Right renal cortex interstitium (tissue), 3 donors: ENCODE results near the gene PDILT. TPM values are rescaled to one million over a fixed set of nuclear protein-coding genes. Genes with fewer than 3 reads are reported as not detected.
"Not testable (repeated sequence)": the region's sequence is repeated elsewhere in the genome, so short reads cannot be mapped to it uniquely, and the experiment has no call there.

ENCODE experiments used
- DNase-seq, 3 donors: peaks; one replicate each; pipeline ENCODE4 v3.0.0-alpha.2; 2013; ENCODE audit warnings: low read depth in 3 of 3, low spot score in 2 of 3
- polyA plus RNA-seq, 3 donors: library from polyadenylated mRNA; unstranded; fragments of 120-200 nt; gene quantifications; one replicate each; pipeline ENCODE4 v1.2.1, GENCODE V29; 2013; ENCODE audit not compliant: insufficient read length in 3 of 3

PDILT gene, protein sequence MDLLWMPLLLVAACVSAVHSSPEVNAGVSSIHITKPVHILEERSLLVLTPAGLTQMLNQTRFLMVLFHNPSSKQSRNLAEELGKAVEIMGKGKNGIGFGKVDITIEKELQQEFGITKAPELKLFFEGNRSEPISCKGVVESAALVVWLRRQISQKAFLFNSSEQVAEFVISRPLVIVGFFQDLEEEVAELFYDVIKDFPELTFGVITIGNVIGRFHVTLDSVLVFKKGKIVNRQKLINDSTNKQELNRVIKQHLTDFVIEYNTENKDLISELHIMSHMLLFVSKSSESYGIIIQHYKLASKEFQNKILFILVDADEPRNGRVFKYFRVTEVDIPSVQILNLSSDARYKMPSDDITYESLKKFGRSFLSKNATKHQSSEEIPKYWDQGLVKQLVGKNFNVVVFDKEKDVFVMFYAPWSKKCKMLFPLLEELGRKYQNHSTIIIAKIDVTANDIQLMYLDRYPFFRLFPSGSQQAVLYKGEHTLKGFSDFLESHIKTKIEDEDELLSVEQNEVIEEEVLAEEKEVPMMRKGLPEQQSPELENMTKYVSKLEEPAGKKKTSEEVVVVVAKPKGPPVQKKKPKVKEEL
- polyA plus RNA-seq = under 1 TPM in 1 of 3 donors, not detected in 2; 0.16 TPM

DNA sequence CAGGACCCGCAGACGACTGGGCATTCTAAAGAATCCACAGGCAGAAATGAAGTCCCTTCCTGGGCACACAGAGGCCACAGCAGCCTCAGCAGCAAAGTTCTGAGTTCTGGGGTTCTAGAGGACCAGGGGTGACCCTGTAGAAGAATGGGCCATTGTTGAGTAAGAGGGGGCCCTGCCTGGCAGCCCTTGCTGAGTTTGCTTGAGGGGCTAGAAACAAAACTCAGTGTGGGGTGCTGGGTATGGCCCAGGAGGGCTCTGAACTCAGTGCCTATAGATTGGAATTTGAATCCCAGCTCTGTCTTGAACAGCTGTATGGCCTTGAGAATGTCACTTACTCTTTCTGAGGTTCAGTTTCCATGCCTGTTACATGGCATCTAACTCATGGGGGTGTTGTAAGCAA is at the start of gene PDILT:
Gene PDILT, minus strand, starts transcription at position 101 of the 400 bp plus-strand sequence. CDS start 5,437 bp downstream, outside the sequence.
- no peak for DNase-seq

DNA sequence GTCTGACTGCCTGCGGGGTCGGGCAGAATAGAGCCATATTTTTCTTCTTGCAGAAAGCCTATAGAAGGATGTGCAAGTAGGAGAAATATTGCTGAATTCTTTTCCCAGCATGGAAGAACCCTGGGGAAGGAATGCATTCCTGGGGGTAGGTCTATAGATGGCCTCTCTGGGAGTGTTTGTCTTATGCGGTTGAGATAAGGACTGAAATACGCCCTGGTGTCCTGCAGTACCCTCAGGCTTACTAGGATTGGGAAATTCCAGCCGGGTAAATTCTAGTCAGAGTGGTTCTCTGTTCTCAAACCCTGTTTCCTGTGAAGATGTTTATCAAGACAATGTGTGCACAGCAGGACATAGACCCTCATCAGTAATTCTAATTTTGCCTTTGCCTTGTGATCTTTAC is 49.1 kb upstream of the PDILT start:
- DNase-seq = not testable (repeated sequence)

DNA sequence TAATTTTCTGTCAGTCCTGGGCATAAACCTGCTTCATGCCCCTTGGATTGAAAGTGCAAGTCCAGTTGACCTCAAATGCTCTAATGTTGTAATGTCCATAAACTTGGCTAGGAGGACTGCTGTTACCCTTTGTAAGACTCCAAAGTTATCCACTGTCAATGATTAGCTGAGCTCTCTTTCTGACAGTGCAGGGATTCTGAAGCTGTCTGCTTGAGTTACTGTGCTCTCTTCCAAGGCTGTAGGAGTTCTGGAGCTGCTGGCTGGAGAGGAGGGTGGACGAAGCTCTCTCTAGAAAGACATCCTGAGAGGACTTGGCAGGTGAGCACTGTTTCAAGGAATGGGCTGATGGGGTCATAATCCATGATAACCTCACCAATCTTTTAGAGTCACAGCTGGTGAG is 46.8 kb upstream of the PDILT start, which contains the start of gene ACSM2A:
Gene ACSM2A, plus strand, starts transcription at position 158 of the 400 bp plus-strand sequence. CDS start 8,594 bp downstream, outside the sequence.
- not testable (repeated sequence) for DNase-seq

DNA sequence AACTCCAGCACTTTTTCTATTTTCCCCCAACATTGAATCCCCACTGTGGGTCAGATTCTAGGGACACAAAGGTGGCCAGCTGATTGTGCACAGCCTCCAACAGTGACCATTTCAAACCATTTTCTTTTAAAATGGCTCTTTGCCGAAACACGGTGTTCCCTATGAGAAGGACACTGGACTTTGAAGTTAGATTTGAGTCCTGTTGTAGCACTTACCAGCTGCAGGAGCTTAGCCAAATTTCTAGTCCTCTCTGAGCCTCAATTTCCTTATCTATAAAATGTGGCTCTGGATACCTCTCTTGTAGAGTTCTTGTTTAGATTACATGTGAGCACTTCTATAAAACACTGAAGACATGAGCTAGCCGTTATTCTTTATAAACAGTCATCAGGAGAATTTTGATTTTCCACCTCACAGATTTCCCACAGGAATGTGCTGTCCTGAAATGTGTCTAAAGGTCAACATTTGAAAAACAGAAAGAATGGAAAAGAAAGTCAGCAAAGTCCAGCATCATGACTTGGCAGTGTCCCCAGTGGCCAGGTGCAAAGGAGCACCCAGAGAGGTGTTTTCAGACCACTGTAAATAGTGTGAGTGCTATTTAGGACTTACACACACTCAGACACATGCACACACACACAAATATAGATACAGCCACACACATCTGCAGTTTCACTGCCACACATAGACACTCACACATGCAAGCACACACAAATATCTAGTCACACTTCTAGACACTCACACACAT is 42.3 kb upstream of the PDILT start:
- not testable (repeated sequence) for DNase-seq

DNA sequence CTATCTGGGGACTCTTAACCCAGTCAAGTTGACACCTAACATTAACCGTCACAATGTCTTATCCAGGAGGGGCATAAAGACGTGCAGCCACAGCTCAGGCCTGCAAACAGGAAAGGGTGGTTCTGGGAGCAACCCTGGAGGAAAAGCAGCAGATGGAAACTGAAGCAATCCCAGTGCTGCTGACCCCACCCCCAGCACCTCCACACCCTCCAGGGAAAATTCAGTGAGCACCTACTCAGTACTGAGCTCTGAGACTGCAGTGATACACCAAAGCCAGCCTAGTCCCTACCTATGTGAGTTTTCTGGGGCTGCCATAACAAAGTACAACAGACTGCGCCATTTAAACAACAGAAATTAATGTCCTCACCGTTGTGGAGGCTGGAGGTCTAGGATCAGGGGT is 37.3 kb upstream of the PDILT start:
- not testable (repeated sequence) for DNase-seq

DNA sequence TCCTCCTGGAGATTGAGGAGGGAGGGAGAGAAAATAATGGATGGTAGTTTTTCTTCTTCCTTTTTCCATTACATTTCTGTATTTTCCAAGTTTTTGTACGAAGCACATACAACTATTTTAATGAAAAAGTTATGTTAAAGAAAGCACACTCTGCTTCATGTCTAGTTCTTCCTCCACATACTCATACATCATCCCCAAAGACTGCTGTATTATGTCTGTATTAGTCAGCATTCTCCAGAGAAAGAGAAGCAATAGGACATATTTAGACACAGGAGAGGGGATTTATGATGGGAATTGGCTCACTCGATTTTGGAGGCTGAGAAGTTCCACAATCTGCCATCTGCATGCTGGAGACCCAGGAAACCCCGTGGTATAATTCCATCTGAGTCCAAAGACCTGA is 36.7 kb upstream of the PDILT start:
- no peak for DNase-seq

DNA sequence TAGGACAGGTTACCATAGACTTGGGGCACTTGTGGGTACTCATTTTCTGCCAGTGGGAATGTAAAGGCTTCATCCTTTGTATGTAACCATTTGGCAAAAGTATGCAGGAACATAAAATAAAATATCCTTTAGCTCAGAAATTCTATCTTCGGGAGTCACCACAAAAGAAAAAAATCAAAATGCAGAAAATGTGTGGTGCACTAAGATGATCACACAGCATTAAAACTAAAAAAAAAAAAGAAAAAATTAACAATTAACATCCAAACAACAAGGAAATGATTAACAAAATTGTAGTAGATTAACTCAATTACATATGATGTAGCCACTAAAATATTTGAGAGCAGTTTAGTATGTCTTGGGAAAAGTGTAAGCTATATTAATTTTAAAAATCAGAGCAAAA is 36.2 kb upstream of the PDILT start:
- not testable (repeated sequence) for DNase-seq

DNA sequence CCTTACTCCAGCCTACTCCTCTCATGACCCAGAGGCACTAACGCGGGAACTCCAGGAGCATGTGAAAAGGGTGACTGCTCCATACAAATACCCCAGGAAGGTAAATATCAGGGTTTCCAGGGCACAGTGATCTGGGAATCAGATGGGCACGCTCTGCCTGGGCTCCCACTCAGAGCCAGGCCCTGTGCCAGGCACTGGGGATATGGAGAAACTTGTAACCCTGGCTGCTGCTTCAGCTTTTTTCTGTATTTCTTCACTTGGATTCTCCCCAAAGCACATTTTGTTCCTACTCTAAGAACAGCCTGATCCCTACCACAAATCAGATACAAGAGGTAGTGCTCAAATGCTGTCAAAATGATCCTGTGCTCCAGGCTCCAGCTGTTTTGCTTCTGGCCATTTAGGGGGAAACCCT is 35.3 kb upstream of the PDILT start:
- not testable (repeated sequence) for DNase-seq

DNA sequence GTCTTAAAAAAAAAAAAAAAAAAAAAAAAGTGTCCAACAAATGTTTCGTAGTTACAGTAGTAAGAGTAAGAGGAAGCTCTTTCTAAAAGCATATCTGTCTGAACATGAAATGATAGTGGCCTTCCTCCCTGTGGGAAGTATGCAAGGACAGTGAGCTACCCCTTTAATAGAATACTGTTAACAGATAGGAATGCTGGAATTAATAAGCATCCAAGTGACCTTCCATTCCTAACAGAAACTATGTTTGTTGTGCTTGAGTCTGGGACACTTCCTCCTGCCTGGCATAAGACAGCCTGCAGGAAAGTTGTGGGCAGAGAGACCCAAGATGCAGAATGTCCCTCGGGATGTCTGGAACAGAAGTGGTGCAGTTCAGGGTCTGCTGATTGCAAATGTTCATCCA is 34.4 kb upstream of the PDILT start:
- DNase-seq = not testable (repeated sequence)

DNA sequence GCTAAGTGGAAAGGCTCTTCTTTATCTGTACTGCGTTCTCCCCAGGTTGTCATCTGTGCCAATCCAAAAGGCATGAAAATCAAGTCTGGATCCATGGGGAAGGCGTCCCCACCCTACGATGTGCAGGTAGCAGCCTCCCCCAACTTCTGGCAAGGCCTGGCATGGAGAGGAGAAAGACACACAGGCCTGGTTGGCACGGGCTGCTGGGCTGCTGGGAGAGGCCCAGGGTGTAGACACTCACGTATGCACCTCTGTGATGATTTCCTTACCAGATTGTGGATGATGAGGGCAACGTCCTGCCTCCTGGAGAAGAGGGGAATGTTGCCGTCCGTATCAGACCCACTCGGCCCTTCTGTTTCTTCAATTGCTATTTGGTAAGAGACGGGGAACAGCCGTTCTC is 26.4 kb upstream of the PDILT start:
- no peak for DNase-seq

DNA sequence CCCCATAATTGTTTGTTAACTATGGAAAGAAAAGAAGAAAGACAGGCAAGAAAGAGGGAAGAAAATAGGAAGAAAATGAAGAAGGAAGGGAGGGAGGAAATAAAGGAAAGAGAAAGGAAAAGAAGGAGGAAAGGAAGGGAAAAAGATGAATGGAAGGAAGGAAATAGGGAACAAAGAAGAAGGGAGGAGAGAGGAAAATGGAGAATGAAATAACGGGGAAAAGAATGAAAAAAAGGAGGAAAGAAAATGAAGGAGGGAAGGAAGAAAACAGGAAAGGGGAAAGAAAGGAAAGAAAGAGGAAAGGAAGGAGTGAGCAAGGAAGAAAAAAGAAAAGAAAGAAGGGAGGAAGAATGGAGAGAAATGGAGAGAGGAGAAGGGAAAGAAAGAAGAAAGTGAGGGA is 25.9 kb upstream of the PDILT start:
- DNase-seq = not testable (repeated sequence)

DNA sequence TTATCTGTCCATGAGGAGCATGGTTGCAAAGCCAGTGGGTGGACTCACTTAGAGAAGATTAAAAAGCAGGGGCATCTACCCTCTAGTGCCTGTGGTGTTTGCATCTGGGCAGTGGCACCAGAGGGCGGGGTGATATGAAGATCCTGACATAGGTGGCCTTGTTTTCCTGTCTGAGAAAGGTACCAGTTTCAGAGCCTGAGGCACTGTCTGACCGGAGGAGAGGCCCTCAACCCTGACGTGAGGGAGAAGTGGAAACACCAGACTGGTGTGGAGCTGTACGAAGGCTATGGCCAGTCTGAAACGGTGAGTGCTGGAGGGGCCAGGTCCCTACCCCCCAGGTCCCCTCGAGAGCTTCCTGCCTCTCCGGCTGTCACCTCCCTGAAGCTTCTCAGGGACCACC is 25.0 kb upstream of the PDILT start:
- not testable (repeated sequence) for DNase-seq

DNA sequence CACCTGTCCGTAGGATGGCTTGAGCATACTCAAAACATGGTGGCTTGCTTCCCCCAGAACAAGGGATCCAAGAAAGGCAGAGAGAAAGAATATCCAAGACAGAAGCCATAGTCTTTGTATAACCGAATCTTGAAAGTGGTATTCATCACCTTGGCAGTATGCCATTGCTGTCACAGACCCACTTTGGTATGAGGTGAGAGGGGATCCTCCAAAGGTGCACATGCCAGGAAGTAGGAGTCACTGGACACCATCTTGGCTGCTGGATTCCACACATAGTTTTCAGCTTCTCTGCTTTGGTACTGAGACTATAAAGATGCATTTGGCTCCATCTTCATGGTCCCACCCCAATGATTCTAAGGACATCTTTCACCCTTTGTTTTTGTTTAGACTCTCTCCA is 22.9 kb upstream of the PDILT start:
- not testable (repeated sequence) for DNase-seq

DNA sequence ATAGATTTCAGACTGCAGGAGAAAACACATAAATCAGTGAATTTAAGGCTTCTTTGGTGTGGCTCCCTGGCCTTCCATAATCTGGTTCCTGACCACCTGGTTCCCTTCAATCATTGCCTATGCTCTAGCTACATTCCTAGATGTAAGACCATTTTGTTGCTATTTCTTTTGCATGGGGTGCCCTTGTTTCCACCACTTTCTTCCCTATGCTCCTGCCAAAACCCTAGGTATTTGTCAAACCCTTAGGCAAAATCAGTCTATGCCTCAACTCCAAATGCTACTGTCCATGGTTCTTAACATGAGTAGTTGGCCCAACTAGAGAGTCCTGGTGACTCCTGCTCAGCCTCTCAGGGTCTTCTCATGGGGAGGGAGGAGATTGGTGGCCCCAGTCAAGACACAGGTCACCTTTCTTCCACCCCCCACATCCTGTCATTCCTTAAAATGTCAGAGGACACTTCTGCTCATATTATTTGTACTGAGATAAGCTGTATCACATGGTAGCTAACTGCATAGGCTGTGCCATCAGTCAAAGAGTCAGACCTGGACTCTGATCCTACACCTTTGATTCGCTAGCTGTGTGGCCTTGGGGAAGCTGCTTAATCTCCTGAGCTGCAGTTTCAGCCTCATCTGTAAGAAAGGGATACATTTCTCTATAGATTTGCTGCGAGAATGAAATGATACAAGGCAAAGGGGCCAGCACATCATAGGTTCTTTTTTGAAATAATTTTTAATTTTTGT is 19.8 kb upstream of the PDILT start:
- no peak for DNase-seq

DNA sequence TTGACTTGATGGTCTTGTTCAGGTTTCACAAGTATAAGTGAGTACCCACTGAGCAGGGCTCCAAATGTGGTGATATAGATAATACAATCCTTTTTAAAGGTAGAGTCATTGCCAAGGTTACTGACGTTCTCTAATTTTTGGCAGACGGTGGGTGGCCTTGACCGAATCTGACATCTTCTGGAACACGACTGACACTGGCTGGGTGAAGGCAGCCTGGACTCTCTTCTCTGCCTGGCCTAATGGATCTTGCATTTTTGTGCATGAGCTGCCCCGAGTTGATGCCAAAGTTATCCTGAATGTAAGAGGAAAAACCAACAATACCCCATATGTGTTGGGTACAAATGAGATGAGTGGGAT is 19.2 kb upstream of the PDILT start:
- not testable (repeated sequence) for DNase-seq

DNA sequence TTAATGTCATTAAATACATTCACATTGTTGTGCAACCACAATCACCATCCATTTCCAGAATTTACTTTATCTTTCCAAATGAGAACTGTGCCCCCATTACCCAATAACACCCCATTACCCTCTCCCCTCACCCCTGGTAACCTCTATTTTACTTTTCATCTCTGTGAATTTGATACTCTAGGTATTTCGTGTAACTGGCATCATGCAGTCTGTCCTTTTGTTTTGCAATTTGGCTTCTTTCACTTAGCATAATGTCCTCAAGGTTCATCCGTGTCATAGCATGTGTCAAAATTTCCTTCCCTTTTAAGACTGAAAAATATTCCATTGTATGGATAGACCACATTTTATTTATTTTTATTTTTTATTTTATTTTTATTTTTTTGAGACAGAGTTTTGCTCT is 17.2 kb upstream of the PDILT start:
- not testable (repeated sequence) for DNase-seq

DNA sequence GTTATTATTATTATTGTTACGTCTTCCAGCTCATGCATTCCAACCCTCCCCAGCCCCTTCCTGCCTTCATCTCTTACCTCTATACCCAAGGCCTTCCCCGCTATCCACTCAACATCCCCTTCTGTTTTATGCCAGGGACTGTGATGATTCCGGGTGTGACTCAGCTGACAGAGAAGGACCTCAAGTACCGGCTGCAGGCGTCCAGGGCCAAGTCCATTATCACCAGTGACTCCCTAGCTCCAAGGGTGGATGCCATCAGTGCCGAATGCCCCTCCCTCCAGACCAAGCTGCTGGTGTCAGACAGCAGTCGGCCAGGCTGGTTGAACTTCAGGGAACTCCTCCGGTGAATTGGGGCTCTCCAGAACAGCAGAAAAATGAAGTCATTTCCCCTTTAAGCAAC is 14.6 kb upstream of the PDILT start:
- DNase-seq = not testable (repeated sequence)

DNA sequence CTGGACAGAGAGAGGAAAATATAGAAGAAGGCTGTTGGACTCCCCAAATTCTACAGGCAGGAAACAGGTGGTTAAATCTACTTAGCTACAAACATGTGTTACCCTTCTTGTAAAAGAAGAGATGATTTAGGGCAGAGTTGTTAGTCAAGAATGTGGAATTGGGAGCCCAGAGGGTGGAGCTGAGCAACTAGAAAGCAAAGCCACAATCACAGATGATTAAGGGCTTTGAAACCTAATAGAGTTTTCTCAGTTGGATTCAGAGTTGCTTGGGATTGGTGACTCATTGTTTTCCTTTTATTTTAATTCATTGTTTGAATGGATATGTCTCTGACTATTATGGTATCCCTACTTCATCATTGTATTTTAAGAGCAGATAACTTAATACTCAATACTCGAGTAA is 11.0 kb upstream of the PDILT start:
- no peak for DNase-seq

DNA sequence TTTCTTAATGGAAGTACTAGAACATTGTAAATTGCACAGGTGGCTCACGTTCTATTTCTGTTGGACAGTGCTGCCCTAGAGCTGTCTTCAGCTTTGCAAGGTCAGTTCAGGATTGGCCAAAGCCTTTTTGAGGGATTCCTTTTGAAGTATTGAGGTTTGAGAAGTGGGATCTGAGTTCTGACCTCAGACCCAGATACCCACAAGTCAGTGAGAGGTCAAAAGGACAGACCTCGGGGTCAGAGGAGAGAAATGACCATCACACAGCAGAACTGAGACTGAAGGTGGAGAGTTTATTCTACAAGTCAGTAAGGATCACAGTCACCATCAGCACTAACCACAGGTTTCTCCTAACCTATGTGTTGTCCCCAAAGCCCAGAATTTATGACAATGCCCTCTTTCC is 6.5 kb upstream of the PDILT start:
- no peak for DNase-seq

DNA sequence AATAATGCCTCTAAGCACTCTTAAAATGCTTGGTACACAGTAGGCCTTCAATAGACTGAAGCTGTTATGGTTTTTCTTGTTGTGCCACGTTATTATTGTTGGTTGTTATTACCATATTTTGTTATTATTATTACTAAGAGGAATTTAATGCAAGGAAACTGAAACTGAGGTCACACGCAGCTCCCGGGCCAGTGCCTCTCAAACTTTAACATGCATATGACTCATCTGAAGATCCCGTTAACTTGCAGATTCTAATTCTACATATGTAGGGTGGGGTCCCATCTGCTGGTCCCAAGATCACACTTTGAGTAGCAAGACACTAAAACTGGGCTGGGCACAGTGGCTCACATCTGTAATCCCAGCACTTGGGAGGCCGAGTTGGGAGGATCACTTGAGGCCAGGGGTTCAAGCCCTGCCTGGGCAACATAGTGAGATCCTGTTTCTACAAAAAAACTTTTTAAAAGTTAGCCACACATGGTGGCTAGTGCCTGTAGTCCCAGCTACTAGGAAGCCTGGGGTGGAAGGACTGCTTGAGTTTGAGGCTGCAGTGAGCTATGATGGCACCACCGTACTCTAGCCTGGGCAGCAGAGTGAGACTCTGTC is 5.7 kb upstream of the PDILT start:
- DNase-seq = no peak
